PFSK-1 (cell line): ENCODE measurements around the gene USP36.

ENCODE experiments used
- FOXP2 ChIP-seq: optimal IDR thresholded peaks from 2 replicates; pipeline ENCODE3; 2011; ENCODE audit warnings: borderline replicate concordance, control low read depth, inconsistent platforms; ENCODE audit not compliant: insufficient read depth; ENCODE audit errors: extremely low read length, extremely low read depth
- POLR2AphosphoS5 ChIP-seq: IDR thresholded peaks from 2 replicates; pipeline ENCODE4 v1.6.1; 2012; ENCODE audit warnings: low read depth, mild to moderate bottlenecking, control low read depth, low read length, moderate library complexity
- REST ChIP-seq, 2 experiments: IDR thresholded peaks; 2 replicates each; pipeline versions ENCODE4 v1.6.1 to v1.8.0; 2011 to 2012; ENCODE audit warnings: low read depth in 2 of 2, low read length in 2 of 2, control low read depth in 1 of 2, inconsistent platforms in 1 of 2, mild to moderate bottlenecking in 1 of 2, moderate library complexity in 1 of 2; ENCODE audit not compliant: insufficient read depth in 1 of 2
- SIN3A ChIP-seq: IDR thresholded peaks from 2 replicates; pipeline ENCODE4 v1.6.1; 2012; ENCODE audit warnings: mild to moderate bottlenecking, low read length, moderate library complexity, borderline replicate concordance; ENCODE audit not compliant: insufficient read depth
- TAF1 ChIP-seq: IDR thresholded peaks from 2 replicates; pipeline ENCODE4 v1.6.1; 2012; ENCODE audit warnings: low read length, control low read depth, borderline replicate concordance; ENCODE audit not compliant: insufficient read depth

- TF ChIP-seq TAF1 (no peak), SIN3A (no peak), REST (IDR thresholded peaks at IDR 0.05; ENCODE audit: insufficient read depth in 1 of 2, low read depth in 2 of 2, low read length in 2 of 2) (no peak), POLR2AphosphoS5 (no peak), FOXP2 (no peak)
Observed at GRCh38 chr17:78888941-78889518, 48.4 kb upstream of the USP36 start.
